GM18907 (cell line): ENCODE data around the gene OR10H1.
"Not testable (repeated sequence)": the region's sequence is repeated elsewhere in the genome, so short reads cannot be mapped to it uniquely, and the experiment has no call there.

Experiments
- ATAC-seq: cut with Tn5 transposase; IDR thresholded peaks from one replicate; pipeline ENCODE4 v1.9.1; 2021; ENCODE audit warnings: mild to moderate bottlenecking, moderate library complexity; ENCODE audit not compliant: unreplicated experiment

OR10H1 gene

GRCh38 chr19:15829306-15829698 lies 13.8 kb upstream of the OR10H1 start:
- no peak for ATAC-seq

- not testable (repeated sequence) for ATAC-seq
Measured at GRCh38 chr19:15828611-15829305, 13.3 kb upstream of the OR10H1 start.

- no peak for ATAC-seq
Measured at GRCh38 chr19:15828121-15828610, 12.7 kb upstream of the OR10H1 start.

GRCh38 chr19:15825753-15826152 lies 10.3 kb upstream of the OR10H1 start:
- ATAC-seq = no peak

GRCh38 chr19:15820646-15821045 lies 5.2 kb upstream of the OR10H1 start:
- no peak for ATAC-seq

- no peak for ATAC-seq
Measured at GRCh38 chr19:15813916-15814315, 1.5 kb downstream of the OR10H1 start.

- ATAC-seq = no peak
Measured at GRCh38 chr19:15812060-15812722, 3.3 kb downstream of the OR10H1 start.

GRCh38 chr19:15811476-15811875 lies 4.0 kb downstream of the OR10H1 start:
- ATAC-seq = no peak

GRCh38 chr19:15810335-15810734 lies 5.1 kb downstream of the OR10H1 start:
- ATAC-seq = no peak

- not testable (repeated sequence) for ATAC-seq
Measured at GRCh38 chr19:15794279-15794678, 21.2 kb downstream of the OR10H1 start.

GRCh38 chr19:15790096-15790495 lies 25.4 kb downstream of the OR10H1 start:
- no peak for ATAC-seq

- ATAC-seq = no peak
Measured at GRCh38 chr19:15788594-15789270, 26.7 kb downstream of the OR10H1 start.

- ATAC-seq = no peak
Measured at GRCh38 chr19:15787611-15788155, 27.8 kb downstream of the OR10H1 start, which contains the start of gene OR10H5. Gene OR10H5 (plus strand): TSS chr19:15787661. CDS start chr19:15794049, 6,388 bp downstream.

- ATAC-seq = not testable (repeated sequence)
Measured at GRCh38 chr19:15782896-15783295, 32.6 kb downstream of the OR10H1 start.

- ATAC-seq = no peak
Measured at GRCh38 chr19:15782211-15782610, 33.3 kb downstream of the OR10H1 start.

GRCh38 chr19:15781661-15782060 lies 33.8 kb downstream of the OR10H1 start:
- no peak for ATAC-seq

GRCh38 chr19:15780610-15781418 lies 34.6 kb downstream of the OR10H1 start:
- ATAC-seq = no peak

GRCh38 chr19:15779756-15780476 lies 35.5 kb downstream of the OR10H1 start:
- no peak for ATAC-seq

GRCh38 chr19:15776991-15777970 lies 38.2 kb downstream of the OR10H1 start:
- ATAC-seq = no peak
